Uterus (tissue), 4 donors: ENCODE data around the gene DOCK7. TPM values are rescaled to one million over a fixed set of nuclear protein-coding genes. Genes with fewer than 3 reads are reported as not detected.
"Not testable (repeated sequence)": the region's sequence is repeated elsewhere in the genome, so short reads cannot be mapped to it uniquely, and the experiment has no call there.

Experiments used
- DNase-seq, 2 donors: peaks; one replicate each; pipeline ENCODE4 v3.0.0-alpha.2; 2019 to 2020
- H3K27ac ChIP-seq, 2 donors: fragments of 200-600 bp; sonication (generic); 1 replicate in 1 of 2; 2 replicates in 1 of 2; pipeline ENCODE4 v1.5.1; 2016 to 2018
- H3K27me3 ChIP-seq, 2 donors: fragments of 200-600 bp; sonication (generic); one replicate each; pipeline ENCODE4 v1.5.1; 2018 to 2019; ENCODE audit warnings: control low read depth in 1 of 2
- H3K36me3 ChIP-seq, 2 donors: fragments of 200-600 bp; sonication (generic); one replicate each; pipeline ENCODE4 v1.5.1; 2019; ENCODE audit warnings: control low read depth in 1 of 2
- H3K4me1 ChIP-seq, 2 donors: fragments of 200-600 bp; sonication (generic); one replicate each; pipeline ENCODE4 v1.5.1; 2018 to 2019; ENCODE audit warnings: control low read depth in 1 of 2
- H3K4me3 ChIP-seq, 2 donors: fragments of 200-600 bp; sonication (generic); 1 replicate in 1 of 2; 2 replicates in 1 of 2; pipeline ENCODE4 v1.5.1; 2018 to 2019; ENCODE audit warnings: mild to moderate bottlenecking in 1 of 2
- H3K9me3 ChIP-seq, 2 donors: fragments of 200-600 bp; sonication (generic); one replicate each; pipeline ENCODE4 v1.5.1; 2019; ENCODE audit warnings: control low read depth in 1 of 2
- POLR2A ChIP-seq, 2 donors: fragments of 450-650 bp; IDR thresholded peaks; one replicate each; pipeline ENCODE4 v1.6.1; 2016; ENCODE audit warnings: antibody characterized with exemption in 2 of 2, mild to moderate bottlenecking in 1 of 2, moderate library complexity in 1 of 2
- intact Hi-C: fragments of 100-400 bp; cut with DNase I; formaldehyde crosslinking; loops from one replicate; pipeline ENCODE4 v1.15.1; 2023; ENCODE audit warnings: low total_unique reads
- total RNA-seq, 4 donors: library from RNA; depleted of rRNA in 3 of 4; stranded (reverse); fragments of >200 nt in 3 of 4; gene quantifications; one replicate each; pipeline versions ENCODE4 v1.1.0 to v1.2.4, GENCODE V29; 2014 to 2023
- TF ChIP-seq, protein P1 (sequence below), 4 experiments: fragments of 200-600 bp in 2 of 4; fragments of 450-650 bp in 2 of 4; sonication (generic) in 2 of 4; IDR thresholded peaks; one replicate each; pipeline ENCODE4 v1.5.1; 2016 to 2019; ENCODE audit warnings: antibody characterized with exemption in 4 of 4, mild to moderate bottlenecking in 2 of 4, moderate library complexity in 1 of 4
- donor health status: DM: yes; HTN: yes; CAD: no.

DOCK7 gene
- total RNA-seq, 4 donors from 2014 or later: 17.9 to 134 (median 77.9) TPM

DNA sequence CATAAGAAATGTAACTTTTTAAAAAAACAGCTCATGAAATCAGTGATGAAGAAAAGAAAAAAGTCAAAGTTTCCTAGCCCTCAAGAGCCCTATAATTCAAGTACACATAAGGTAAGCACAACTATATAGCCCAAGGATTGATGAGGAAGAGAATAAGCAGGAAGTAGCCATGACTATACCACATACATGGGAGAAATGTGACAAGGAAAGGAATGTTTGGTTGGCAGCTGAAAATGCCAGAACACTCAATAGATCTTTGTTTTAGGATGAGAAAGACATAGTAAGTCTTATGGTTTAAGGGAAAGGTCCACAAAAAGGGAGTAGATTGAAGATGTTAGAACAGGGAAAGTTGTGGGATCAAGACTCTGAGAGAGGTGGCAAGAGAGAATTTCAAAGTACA is 5.7 kb downstream of the DOCK7 start:
- DNase-seq: no peak
- intact Hi-C loops: no loop called here
- Histone ChIP-seq H3K27ac (no peak overlapping the region), H3K4me3 (no peak overlapping the region), H3K9me3 (no peaks in the 10 kb centered on the region), H3K4me1 (no peaks in the 10 kb centered on the region), H3K36me3 (no peaks in the 10 kb centered on the region), H3K27me3 (no peaks in the 10 kb centered on the region)
- TF ChIP-seq, protein P1, sequence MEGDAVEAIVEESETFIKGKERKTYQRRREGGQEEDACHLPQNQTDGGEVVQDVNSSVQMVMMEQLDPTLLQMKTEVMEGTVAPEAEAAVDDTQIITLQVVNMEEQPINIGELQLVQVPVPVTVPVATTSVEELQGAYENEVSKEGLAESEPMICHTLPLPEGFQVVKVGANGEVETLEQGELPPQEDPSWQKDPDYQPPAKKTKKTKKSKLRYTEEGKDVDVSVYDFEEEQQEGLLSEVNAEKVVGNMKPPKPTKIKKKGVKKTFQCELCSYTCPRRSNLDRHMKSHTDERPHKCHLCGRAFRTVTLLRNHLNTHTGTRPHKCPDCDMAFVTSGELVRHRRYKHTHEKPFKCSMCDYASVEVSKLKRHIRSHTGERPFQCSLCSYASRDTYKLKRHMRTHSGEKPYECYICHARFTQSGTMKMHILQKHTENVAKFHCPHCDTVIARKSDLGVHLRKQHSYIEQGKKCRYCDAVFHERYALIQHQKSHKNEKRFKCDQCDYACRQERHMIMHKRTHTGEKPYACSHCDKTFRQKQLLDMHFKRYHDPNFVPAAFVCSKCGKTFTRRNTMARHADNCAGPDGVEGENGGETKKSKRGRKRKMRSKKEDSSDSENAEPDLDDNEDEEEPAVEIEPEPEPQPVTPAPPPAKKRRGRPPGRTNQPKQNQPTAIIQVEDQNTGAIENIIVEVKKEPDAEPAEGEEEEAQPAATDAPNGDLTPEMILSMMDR (IDR thresholded peaks at IDR 0.05): no peak
- TF ChIP-seq POLR2A (IDR thresholded peaks at IDR 0.05): no peak

DNA sequence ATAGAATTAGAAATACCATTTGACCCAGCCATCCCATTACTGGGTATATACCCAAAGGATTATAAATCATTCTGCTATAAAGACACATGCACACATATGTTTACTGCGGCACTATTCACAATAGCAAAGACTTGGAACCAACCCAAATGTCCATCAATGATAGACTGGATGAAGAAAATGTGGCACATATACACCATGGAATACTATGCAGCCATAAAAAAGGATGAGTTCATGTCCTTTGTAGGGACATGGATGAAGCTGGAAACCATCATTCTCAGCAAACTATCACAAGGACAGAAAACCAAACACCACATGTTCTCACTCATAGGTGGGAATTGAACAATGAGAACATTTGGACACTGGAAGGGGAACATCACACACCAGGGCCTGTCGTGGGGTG is 7.2 kb downstream of the DOCK7 start:
- H3K9me3 ChIP-seq, intact Hi-C loops, H3K27me3 ChIP-seq, DNase-seq, H3K4me1 ChIP-seq, H3K27ac ChIP-seq, H3K4me3 ChIP-seq, H3K36me3 ChIP-seq: not testable (repeated sequence)

DNA sequence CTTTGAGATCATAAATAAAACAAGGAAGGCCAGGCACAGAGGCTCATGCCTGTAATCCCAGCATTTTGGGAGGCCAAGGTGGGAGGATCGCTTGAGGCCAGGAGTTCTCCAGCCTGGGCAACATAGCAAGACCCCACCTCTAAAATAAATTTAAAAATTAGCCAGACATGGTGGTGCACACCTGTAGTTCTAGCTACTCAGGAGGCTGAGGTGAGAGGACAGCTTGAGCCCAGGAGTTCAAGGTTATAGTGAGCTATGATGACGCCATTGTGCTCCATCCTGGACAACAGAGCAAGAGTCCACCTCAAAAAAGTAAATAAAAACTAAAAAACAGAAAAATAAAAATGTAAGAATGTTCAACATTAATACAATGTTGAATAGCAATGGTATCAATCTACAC is 10.4 kb downstream of the DOCK7 start:
- H3K4me1 ChIP-seq, H3K36me3 ChIP-seq, H3K4me3 ChIP-seq, intact Hi-C loops, DNase-seq, H3K27ac ChIP-seq, H3K9me3 ChIP-seq, H3K27me3 ChIP-seq: not testable (repeated sequence)

DNA sequence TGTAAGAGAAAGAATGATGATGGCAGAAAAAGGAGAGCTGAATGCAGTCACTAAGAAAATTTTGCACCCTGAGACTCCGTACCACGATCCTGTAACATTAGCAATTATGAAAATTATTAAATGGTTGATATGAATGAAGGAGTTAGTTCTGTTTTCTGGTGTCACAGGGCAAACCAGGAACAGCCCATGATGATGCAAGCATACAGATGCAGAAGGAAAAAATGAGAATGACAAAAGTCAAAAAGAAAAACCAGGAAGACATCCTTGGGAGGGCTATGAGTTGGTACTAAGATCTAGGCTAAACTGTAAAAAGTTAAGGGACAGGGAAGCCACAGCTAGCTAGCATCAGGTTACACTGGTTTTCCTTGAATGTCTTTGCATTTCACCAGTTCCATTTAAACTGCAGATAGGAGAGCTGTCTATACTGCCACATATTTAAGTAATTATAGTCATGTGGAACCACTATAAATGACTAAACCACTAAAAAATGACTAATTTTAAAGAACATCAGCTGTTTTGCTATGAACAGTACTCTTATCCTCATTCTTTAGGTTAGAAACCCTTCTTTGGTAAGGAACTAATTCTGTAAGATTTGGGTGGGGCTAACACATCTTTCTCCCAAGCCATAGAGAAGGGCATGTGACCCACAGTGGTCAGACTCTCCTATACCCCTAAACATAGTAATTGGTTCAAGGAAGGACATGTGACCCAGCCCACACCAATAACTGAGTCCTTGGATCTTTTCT is 11.4 kb downstream of the DOCK7 start:
- Histone ChIP-seq H3K4me3 (no peak overlapping the region), H3K4me1 (no peaks in the 10 kb centered on the region), H3K9me3 (no peaks in the 10 kb centered on the region), H3K27me3 (no peaks in the 10 kb centered on the region), H3K36me3 (no peaks in the 10 kb centered on the region), H3K27ac (no peak overlapping the region)
- intact Hi-C loops: no loop called here
- TF ChIP-seq, protein P1 (IDR thresholded peaks at IDR 0.05): no peak
- no peak for DNase-seq

DNA sequence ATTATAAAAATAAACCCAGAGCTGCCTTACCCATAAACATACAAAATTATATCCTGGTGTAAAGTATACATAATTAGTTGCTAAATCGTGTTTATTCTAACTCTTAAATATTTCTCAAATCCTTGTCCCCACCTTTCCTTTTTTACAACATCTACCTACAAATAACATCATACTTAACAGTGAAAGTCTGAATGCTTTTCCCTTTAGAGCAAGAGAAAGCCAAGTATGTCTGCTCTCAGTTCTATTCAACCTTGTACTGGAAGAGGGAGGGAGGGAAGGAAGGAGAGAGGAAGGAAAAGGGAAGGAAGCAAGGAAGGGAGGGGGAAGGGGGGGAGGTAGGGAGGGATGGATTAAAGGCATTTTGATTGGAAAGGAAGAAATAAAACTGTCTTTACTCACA is 14.6 kb downstream of the DOCK7 start:
- DNase-seq: no peak
- Histone ChIP-seq H3K27me3 (no peaks in the 10 kb centered on the region), H3K4me1 (no peaks in the 10 kb centered on the region), H3K36me3 (no peaks in the 10 kb centered on the region), H3K27ac (no peak overlapping the region), H3K4me3 (no peak overlapping the region), H3K9me3 (no peaks in the 10 kb centered on the region)
- intact Hi-C loops: no loop called here
- TF ChIP-seq POLR2A (IDR thresholded peaks at IDR 0.05): no peak
- TF ChIP-seq, protein P1 (IDR thresholded peaks at IDR 0.05): no peak

DNA sequence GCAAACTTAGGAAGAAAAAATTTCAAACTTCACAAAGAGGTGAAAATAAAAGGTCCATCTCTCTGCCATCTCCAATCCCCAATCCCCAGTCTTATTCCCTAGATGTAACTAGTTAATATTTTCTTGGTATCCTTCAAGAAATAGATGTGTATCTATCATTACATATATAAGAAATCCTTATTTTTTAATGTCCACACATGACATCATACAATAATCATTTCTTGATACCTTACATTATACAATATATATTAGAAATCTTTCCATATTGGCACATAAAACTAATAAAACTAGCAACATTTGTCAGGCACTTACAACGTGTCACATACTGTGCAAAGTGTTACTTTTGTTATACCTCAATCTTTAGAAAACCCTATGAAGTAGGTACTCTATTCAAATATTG is 16.2 kb downstream of the DOCK7 start:
- H3K27me3 ChIP-seq: no peaks in the 10 kb centered on the region
- no peak overlapping the region for H3K4me3 ChIP-seq
- no peaks in the 10 kb centered on the region for H3K36me3 ChIP-seq
- TF ChIP-seq, protein P1 (IDR thresholded peaks at IDR 0.05): no peak
- no peak for TF ChIP-seq POLR2A (IDR thresholded peaks at IDR 0.05)
- no peaks in the 10 kb centered on the region for H3K9me3 ChIP-seq
- H3K27ac ChIP-seq: no peak overlapping the region
- no peaks in the 10 kb centered on the region for H3K4me1 ChIP-seq
- no peak for DNase-seq
- intact Hi-C loops: no loop called here
